GM21717 (cell line): ENCODE results near the gene NRG2.

ENCODE experiments used
- ATAC-seq: cut with Tn5 transposase; IDR thresholded peaks from one replicate; pipeline ENCODE4 v1.9.1; 2021; ENCODE audit warnings: mild to moderate bottlenecking, moderate library complexity; ENCODE audit not compliant: unreplicated experiment

The NRG2 gene

GRCh38 chr5:139975306-139975705 is 67.8 kb downstream of the NRG2 start:
- ATAC-seq: no peak

GRCh38 chr5:139974661-139975060 is 68.4 kb downstream of the NRG2 start:
- ATAC-seq: no peak

GRCh38 chr5:139971202-139971725 is 71.8 kb downstream of the NRG2 start:
- no peak for ATAC-seq

- ATAC-seq: no peak
Observed at GRCh38 chr5:139969318-139969717, 73.8 kb downstream of the NRG2 start.

- peak; percentile 85 for ATAC-seq
Observed at GRCh38 chr5:139968547-139969261, 74.4 kb downstream of the NRG2 start.

- no peak for ATAC-seq
Observed at GRCh38 chr5:139967353-139967752, 75.7 kb downstream of the NRG2 start.

GRCh38 chr5:139966856-139967255 is 76.2 kb downstream of the NRG2 start:
- no peak for ATAC-seq

- ATAC-seq: no peak
Observed at GRCh38 chr5:139964994-139965565, 78.0 kb downstream of the NRG2 start.

- ATAC-seq: no peak
Observed at GRCh38 chr5:139964266-139964993, 78.7 kb downstream of the NRG2 start.

GRCh38 chr5:139962445-139962844 is 80.7 kb downstream of the NRG2 start:
- no peak for ATAC-seq

GRCh38 chr5:139961435-139962157 is 81.5 kb downstream of the NRG2 start:
- ATAC-seq: peak; percentile 49

GRCh38 chr5:139960723-139961383 is 82.2 kb downstream of the NRG2 start:
- peak; percentile 74 for ATAC-seq

- ATAC-seq: no peak
Observed at GRCh38 chr5:139958432-139959148, 84.5 kb downstream of the NRG2 start.

GRCh38 chr5:139956342-139956741 is 86.8 kb downstream of the NRG2 start:
- no peak for ATAC-seq

- ATAC-seq: no peak
Observed at GRCh38 chr5:139955616-139956273, 87.4 kb downstream of the NRG2 start.

- ATAC-seq: peak; percentile 83
Observed at GRCh38 chr5:139955053-139955605, 88.0 kb downstream of the NRG2 start.

- no peak for ATAC-seq
Observed at GRCh38 chr5:139954462-139954861, 88.6 kb downstream of the NRG2 start.

GRCh38 chr5:139954022-139954421 is 89.1 kb downstream of the NRG2 start:
- ATAC-seq: no peak

GRCh38 chr5:139952574-139952973 is 90.5 kb downstream of the NRG2 start:
- no peak for ATAC-seq
